ENCODE results near the gene ABTB2. TPM values are rescaled to one million over a fixed set of nuclear protein-coding genes. Genes with fewer than 3 reads are reported as not detected.

Gene ABTB2
- total RNA-seq, 4 donors from 2014 or later: 0.79 to 4.1 (median 3.7) TPM

- Histone ChIP-seq H3K4me1 (no peaks in the 10 kb centered on the region), H3K4me3 (no peak overlapping the region), H3K9me3 (no peaks in the 10 kb centered on the region), H3K27ac (no peak overlapping the region), H3K27me3 (no peaks in the 10 kb centered on the region), H3K36me3 (peaks cover 23 to 100% (median 31%) of the 10 kb centered on the region in 3 donors)
- intact Hi-C loops (cut with DNase I): no loop called here
- WGBS, 2 donors: 77 to 79% methylated on average over 4 to 6 of the region's 8 CpGs
- TF ChIP-seq CTCF (IDR thresholded peaks at IDR 0.05): no peak
- no peak for TF ChIP-seq POLR2A (IDR thresholded peaks at IDR 0.05)
- DNase-seq: no peak
These were observed 210.2 kb downstream of the ABTB2 start for GRCh38 chr11:34147581-34147980.

GRCh38 chr11:34146866-34147265 is 210.9 kb downstream of the ABTB2 start:
- Histone ChIP-seq H3K27ac (no peak overlapping the region), H3K4me3 (no peak overlapping the region), H3K9me3 (no peaks in the 10 kb centered on the region), H3K36me3 (peaks cover 23 to 100% (median 38%) of the 10 kb centered on the region in 3 donors), H3K4me1 (no peaks in the 10 kb centered on the region), H3K27me3 (no peaks in the 10 kb centered on the region)
- intact Hi-C loops (cut with DNase I): no loop called here
- DNase-seq: no peak
- TF ChIP-seq POLR2A (IDR thresholded peaks at IDR 0.05) (no peak), CTCF (IDR thresholded peaks at IDR 0.05) (no peak)
- 80 to 81% methylated on average over 5 of the region's 5 CpGs for WGBS, 2 donors

GRCh38 chr11:34146411-34146810 is 211.4 kb downstream of the ABTB2 start:
- WGBS, 2 donors: 85 to 86% methylated on average over 9 to 11 of the region's 12 CpGs
- TF ChIP-seq POLR2A (IDR thresholded peaks at IDR 0.05) (no peak), CTCF (IDR thresholded peaks at IDR 0.05) (no peak)
- intact Hi-C loops (cut with DNase I): no loop called here
- H3K4me1 ChIP-seq: no peaks in the 10 kb centered on the region
- H3K36me3 ChIP-seq: peaks cover 23 to 100% (median 43%) of the 10 kb centered on the region in 3 donors
- no peak for DNase-seq
- no peak overlapping the region for H3K4me3 ChIP-seq
- no peak overlapping the region for H3K27ac ChIP-seq
- no peaks in the 10 kb centered on the region for H3K9me3 ChIP-seq
- H3K27me3 ChIP-seq: no peaks in the 10 kb centered on the region

- Histone ChIP-seq H3K27me3 (no peaks in the 10 kb centered on the region), H3K36me3 (peaks cover 23 to 100% (median 46%) of the 10 kb centered on the region in 3 donors), H3K9me3 (no peaks in the 10 kb centered on the region), H3K27ac (no peak overlapping the region), H3K4me1 (no peaks in the 10 kb centered on the region), H3K4me3 (no peak overlapping the region)
- intact Hi-C loops (cut with DNase I): no loop called here
- WGBS, 2 donors: 73 to 81% methylated on average over 8 of the region's 8 CpGs
- DNase-seq: no peak
- TF ChIP-seq CTCF (IDR thresholded peaks at IDR 0.05) (no peak), POLR2A (IDR thresholded peaks at IDR 0.05) (no peak)
These were observed 211.9 kb downstream of the ABTB2 start for GRCh38 chr11:34145847-34146381.

- 89 to 100% methylated on average over 2 to 3 of the region's 5 CpGs for WGBS, 2 donors
- intact Hi-C loops (cut with DNase I): no loop called here
- Histone ChIP-seq H3K36me3 (peaks cover 28 to 100% (median 54%) of the 10 kb centered on the region in 3 donors), H3K27me3 (no peaks in the 10 kb centered on the region), H3K27ac (no peak overlapping the region), H3K4me3 (no peak overlapping the region), H3K9me3 (no peaks in the 10 kb centered on the region), H3K4me1 (no peaks in the 10 kb centered on the region)
- no peak for DNase-seq
- TF ChIP-seq CTCF (IDR thresholded peaks at IDR 0.05) (no peak), POLR2A (IDR thresholded peaks at IDR 0.05) (no peak)
These were observed 212.7 kb downstream of the ABTB2 start for GRCh38 chr11:34145073-34145472.

All from esophagus squamous epithelium (tissue), 5 donors.